ENCODE measurements around the gene DHFR. TPM values are rescaled to one million over a fixed set of nuclear protein-coding genes. Genes with fewer than 3 reads are reported as not detected.
"Not testable (repeated sequence)": the region's sequence is repeated elsewhere in the genome, so short reads cannot be mapped to it uniquely, and the experiment has no call there.

The DHFR gene
- total RNA-seq, 1 donor: 7.7 TPM

GRCh38 chr5:80594810-80595209, 60.0 kb downstream of the DHFR start:
- Histone ChIP-seq H3K4me1 (ENCODE audit: insufficient read depth, low read length) (no peaks in the 10 kb centered on the region), H3K4me3 (ENCODE audit: low read length) (no peak overlapping the region), H3K9me3 (ENCODE audit: low read depth, low read length) (no peaks in the 10 kb centered on the region), H3K27me3 (ENCODE audit: insufficient read depth, low read length) (no peaks in the 10 kb centered on the region)

DNA sequence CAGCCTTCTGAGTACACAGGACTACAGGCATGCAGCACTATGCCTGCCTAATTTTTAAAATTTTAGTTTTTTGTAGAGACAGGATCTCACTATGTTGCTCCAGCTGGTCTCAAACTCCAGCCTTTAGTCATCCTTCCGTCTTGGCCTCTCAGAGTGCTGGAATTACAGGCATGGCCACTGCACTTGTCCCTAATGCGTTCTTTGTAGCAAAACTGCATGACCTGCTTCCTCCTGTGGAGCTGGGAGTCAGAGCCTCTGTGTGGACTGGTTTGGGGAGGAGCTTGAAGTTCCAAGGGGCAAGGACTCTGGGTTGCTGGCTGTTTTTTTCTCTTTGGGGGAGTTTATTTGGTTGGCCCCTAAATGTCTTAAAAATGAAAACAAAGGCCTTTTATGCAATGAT, 62.0 kb downstream of the DHFR start:
- Histone ChIP-seq H3K9me3 (ENCODE audit: low read depth, low read length) (no peaks in the 10 kb centered on the region), H3K4me1 (ENCODE audit: insufficient read depth, low read length) (no peaks in the 10 kb centered on the region), H3K27me3 (ENCODE audit: insufficient read depth, low read length) (no peaks in the 10 kb centered on the region), H3K4me3 (ENCODE audit: low read length) (no peak overlapping the region)

DNA sequence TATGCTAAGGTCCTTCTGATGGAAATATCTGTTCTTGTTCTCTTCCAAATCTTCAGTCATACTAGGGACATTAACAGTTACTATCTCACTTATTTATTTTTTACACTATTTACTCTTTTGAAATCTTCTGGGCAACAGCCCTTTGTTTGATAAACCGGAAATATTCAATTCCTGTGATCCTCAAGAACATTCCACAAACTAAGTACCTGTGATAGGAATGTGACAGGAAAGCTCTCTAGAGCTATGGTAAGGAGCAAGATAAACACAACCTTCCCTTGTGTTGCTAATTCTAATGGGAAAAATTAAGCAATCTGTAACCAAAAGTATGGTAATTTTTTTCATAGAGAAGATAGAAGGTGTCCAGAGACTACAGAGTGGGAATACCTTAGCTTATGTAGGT, 62.7 kb downstream of the DHFR start:
- Histone ChIP-seq H3K9me3 (ENCODE audit: low read depth, low read length) (no peaks in the 10 kb centered on the region), H3K4me1 (ENCODE audit: insufficient read depth, low read length) (no peaks in the 10 kb centered on the region), H3K27me3 (ENCODE audit: insufficient read depth, low read length) (no peaks in the 10 kb centered on the region), H3K4me3 (ENCODE audit: low read length) (no peak overlapping the region)

DNA sequence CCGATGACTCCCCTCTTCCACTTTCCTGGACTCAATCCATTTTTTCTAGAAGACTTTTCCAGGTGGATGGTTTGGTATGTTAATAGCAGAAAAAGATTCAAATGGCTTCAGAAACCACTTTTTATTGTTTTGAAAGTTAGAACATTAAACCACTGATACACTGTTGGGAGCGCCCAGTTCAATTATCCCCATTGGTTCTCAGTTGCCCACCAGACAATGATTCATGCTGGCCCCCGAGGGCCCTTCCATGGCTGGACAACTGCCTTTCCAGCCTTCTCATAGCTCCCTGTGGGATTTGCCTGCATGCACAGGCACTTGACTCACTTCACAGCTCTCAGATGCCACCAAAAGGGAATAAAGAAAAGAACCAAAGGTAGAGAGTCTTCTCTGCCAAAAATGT, 63.4 kb downstream of the DHFR start:
- no peaks in the 10 kb centered on the region for H3K4me1 ChIP-seq (ENCODE audit: insufficient read depth, low read length)
- H3K9me3 ChIP-seq (ENCODE audit: low read depth, low read length): no peaks in the 10 kb centered on the region
- H3K4me3 ChIP-seq (ENCODE audit: low read length): no peak overlapping the region
- no peaks in the 10 kb centered on the region for H3K27me3 ChIP-seq (ENCODE audit: insufficient read depth, low read length)

DNA sequence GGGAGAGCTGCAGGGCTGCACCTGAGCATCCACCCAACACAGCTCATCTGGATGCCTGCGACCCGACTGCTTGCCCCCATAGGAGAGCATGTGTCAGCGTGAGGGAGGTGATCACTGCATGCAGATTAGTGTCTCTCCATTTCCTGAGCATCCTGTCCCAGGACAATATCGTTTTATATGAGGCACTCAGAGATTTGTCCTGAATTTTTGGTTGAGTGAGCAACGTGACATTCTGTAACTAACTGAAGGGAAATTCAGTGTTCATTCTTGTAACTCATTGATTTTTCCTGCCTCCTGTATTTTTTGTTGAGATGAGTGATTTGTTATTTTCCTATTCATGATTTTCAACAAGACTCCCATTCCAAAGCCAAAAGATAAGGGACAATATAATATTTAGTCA, 64.0 kb downstream of the DHFR start:
- no peak overlapping the region for H3K4me3 ChIP-seq (ENCODE audit: low read length)
- no peaks in the 10 kb centered on the region for H3K9me3 ChIP-seq (ENCODE audit: low read depth, low read length)
- H3K4me1 ChIP-seq (ENCODE audit: insufficient read depth, low read length): no peaks in the 10 kb centered on the region
- no peaks in the 10 kb centered on the region for H3K27me3 ChIP-seq (ENCODE audit: insufficient read depth, low read length)

- Histone ChIP-seq H3K27me3 (ENCODE audit: insufficient read depth, low read length) (no peaks in the 10 kb centered on the region), H3K4me1 (ENCODE audit: insufficient read depth, low read length) (no peaks in the 10 kb centered on the region), H3K4me3 (ENCODE audit: low read length) (no peak overlapping the region), H3K9me3 (ENCODE audit: low read depth, low read length) (no peaks in the 10 kb centered on the region)
These were observed 65.8 kb downstream of the DHFR start for GRCh38 chr5:80588858-80589540.

DNA sequence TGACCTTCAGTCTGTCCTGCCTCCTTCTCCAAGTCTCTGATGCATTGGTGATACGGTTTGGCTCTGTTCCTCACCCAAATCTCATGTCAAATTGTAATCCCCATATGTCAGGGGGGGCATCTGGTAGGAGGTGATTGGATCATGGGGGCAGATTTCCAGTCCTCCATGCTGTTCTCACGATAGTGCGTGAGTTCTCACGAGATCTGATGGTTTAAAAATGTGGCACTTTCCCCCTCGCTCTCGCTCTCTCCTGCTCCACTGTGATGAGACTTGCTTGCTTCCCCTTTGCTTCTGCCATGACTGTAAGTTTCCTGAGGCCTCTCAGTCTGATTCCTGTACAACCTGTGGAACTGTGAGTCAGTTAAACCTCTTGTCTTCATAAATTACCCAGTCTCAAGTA, 70.0 kb downstream of the DHFR start:
- H3K4me3 ChIP-seq (ENCODE audit: low read length): no peak overlapping the region

GRCh38 chr5:80580291-80580690, 74.5 kb downstream of the DHFR start:
- not testable (repeated sequence) for H3K9me3 ChIP-seq (ENCODE audit: low read depth, low read length); H3K4me1 ChIP-seq (ENCODE audit: insufficient read depth, low read length); H3K27me3 ChIP-seq (ENCODE audit: insufficient read depth, low read length); H3K4me3 ChIP-seq (ENCODE audit: low read length)

More for the DNA sequence above, 70.0 kb downstream of the DHFR start:
- Histone ChIP-seq H3K27me3 (ENCODE audit: insufficient read depth, low read length) (no peaks in the 10 kb centered on the region), H3K9me3 (ENCODE audit: low read depth, low read length) (no peaks in the 10 kb centered on the region), H3K4me1 (ENCODE audit: insufficient read depth, low read length) (no peaks in the 10 kb centered on the region)

- H3K9me3 ChIP-seq (ENCODE audit: low read depth, low read length): no peaks in the 10 kb centered on the region
These were observed 75.7 kb downstream of the DHFR start for GRCh38 chr5:80579050-80579449.

GRCh38 chr5:80577707-80578106, 77.1 kb downstream of the DHFR start:
- no peak overlapping the region for H3K4me3 ChIP-seq (ENCODE audit: low read length)
- peaks cover 24% of the 10 kb centered on the region for H3K27me3 ChIP-seq (ENCODE audit: insufficient read depth, low read length)
- no peaks in the 10 kb centered on the region for H3K4me1 ChIP-seq (ENCODE audit: insufficient read depth, low read length)
- no peaks in the 10 kb centered on the region for H3K9me3 ChIP-seq (ENCODE audit: low read depth, low read length)

More at GRCh38 chr5:80579050-80579449, 75.7 kb downstream of the DHFR start:
- Histone ChIP-seq H3K4me3 (ENCODE audit: low read length) (no peak overlapping the region), H3K27me3 (ENCODE audit: insufficient read depth, low read length) (peaks cover 14% of the 10 kb centered on the region), H3K4me1 (ENCODE audit: insufficient read depth, low read length) (no peaks in the 10 kb centered on the region)

DNA sequence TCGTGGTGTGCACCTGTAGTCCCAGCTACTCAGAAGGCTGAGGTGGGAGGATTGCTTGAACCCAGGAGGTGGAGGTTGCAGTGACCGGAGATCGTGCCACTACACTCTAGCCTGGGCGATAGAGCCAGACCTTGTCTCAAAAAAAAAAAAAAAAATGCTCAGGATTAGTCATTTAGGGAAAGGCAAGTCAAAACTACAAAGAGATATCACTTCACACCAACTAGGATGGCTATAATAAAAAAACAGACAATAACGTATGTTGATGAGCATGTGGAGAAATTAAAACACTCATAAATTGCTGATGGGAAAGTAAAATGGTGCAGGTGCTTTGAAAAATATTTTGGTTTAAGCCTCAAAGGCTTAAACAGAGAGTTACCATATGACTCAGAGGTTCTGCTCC, 78.4 kb downstream of the DHFR start:
- H3K4me3 ChIP-seq (ENCODE audit: low read length): no peak overlapping the region
- H3K9me3 ChIP-seq (ENCODE audit: low read depth, low read length): no peaks in the 10 kb centered on the region
- H3K4me1 ChIP-seq (ENCODE audit: insufficient read depth, low read length): no peaks in the 10 kb centered on the region
- peaks cover 32% of the 10 kb centered on the region for H3K27me3 ChIP-seq (ENCODE audit: insufficient read depth, low read length)

Other genes with a start within 250 kb of the DHFR start
- 30.9 TPM for gene ZFYVE16, start 246.9 kb downstream of the DHFR start, total RNA-seq
- gene FAM151B, start 166.9 kb downstream of the DHFR start, total RNA-seq: 5.6 TPM
- gene ANKRD34B, start 84.7 kb downstream of the DHFR start, total RNA-seq: 0.10 TPM
- gene MSH3, start 331 bp downstream of the DHFR start, total RNA-seq: 15.8 TPM